ENCODE results near the gene MYRIP. TPM values are rescaled to one million over a fixed set of nuclear protein-coding genes. Genes with fewer than 3 reads are reported as not detected.

Gene MYRIP
- total RNA-seq, 4 donors from 2014 or later, result 1.0 to 9.6 (median 3.2) TPM

DNA sequence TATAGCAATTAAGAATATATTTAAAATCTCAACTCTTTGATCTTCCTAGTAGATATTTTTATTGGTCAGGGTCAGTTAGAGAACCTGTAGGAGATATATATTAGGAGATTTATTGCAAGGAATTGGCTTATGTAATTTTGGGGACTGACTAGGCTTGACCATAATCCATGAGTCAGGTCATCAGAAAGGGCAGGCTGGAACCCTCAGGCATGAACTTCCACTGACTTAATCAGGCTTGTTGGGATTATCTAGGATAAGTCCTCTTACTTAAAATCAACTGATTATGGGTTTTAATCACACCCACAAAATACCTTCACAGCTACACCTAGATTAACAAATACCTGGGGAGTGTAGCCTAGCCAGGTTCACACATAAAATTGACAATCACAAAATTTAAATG lies 156.1 kb downstream of the MYRIP start:
- ATAC-seq (ENCODE audit: low FRiP score), result no peak
- no peak for TF ChIP-seq CTCF (IDR thresholded peaks at IDR 0.05)
- DNase-seq (ENCODE audit: low spot score), result no peak

DNA sequence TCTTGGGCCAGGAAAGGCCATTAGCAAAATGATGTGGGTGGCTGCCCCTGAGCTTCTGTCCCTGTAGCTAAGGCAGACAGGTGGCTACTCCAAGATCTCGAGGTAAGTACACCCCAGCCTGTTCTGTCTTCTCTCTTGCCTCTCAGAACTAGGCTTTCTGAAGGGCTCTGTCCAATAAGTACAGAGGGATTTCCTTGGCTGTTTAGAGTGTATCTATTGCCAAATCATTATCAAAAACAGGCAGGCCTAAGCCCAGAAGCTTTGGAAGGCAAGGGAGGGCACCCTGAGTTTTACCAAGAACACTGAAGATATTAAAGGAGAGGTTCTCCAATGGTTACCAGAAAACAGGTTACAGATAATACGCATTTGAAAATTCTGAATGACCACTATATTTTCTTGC lies 156.6 kb downstream of the MYRIP start:
- ATAC-seq (ENCODE audit: low FRiP score) (peak; percentile 56), DNase-seq (ENCODE audit: low spot score) (no peak)
- TF ChIP-seq CTCF (IDR thresholded peaks at IDR 0.05), result no peak

DNA sequence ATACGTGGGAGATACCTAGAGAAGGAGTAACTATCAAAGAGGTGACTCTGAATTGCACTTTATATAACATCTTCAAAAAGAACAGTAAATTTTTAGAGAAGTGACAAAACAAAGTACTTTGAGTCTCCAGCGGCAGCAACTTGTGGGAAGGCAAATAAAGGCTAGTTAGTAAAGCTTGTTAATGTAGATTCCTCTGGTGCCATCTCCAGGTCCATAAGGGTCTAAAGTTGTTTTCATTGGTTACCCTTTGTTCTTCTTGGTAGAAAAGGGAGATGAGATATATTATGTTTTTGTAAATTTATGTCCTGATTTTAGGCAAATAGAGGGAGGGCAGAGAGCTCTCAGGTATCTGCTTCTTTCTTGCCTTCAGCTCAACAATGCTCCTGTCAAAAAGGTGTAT lies 161.6 kb downstream of the MYRIP start:
- ATAC-seq (ENCODE audit: low FRiP score), result no peak
- TF ChIP-seq CTCF (IDR thresholded peaks at IDR 0.05), result no peak
- no peak for DNase-seq (ENCODE audit: low spot score)

DNA sequence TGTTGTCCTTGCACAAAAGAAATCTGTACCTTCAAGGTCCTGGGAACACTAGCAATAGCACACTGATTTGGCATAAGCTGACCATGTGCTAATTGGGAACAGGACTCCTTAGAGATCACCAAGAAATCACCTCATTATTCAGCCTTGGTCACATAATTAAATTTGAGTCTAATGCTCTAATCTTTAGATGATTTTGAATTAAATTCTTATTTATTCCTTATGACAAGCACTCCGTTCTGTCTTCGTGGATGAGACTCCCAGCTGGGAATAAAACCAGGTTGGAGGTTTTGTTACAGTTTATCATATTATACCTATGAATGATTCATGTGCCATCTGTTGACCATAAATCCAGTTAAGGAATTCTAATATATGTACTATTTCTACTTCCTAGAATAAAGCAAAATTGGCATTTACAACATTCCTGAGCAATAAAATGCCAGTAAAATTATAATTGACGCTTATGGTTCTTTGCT lies 162.2 kb downstream of the MYRIP start:
- DNase-seq (ENCODE audit: low spot score) (no peak), ATAC-seq (ENCODE audit: low FRiP score) (no peak)
- no peak for TF ChIP-seq CTCF (IDR thresholded peaks at IDR 0.05)

DNA sequence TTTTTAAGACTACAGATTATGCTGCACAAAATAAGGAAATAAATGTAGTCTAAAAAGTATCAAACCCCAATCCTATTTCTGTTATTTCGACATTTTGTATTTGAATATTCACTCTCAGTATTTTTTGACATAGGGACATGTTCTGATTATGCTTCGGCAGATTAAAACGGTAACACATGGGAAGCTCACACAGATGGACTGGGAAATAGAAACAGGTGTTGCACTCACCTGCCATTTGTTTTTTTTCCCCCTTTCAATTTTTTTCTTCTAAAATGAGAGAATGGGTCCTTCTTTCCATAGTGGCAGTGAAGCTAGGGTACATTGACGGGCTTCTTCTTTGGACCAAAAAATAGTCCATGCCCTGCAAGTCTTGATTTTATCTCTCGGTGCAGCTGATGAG lies 163.1 kb downstream of the MYRIP start:
- no peak for DNase-seq (ENCODE audit: low spot score)
- no peak for TF ChIP-seq CTCF (IDR thresholded peaks at IDR 0.05)
- ATAC-seq (ENCODE audit: low FRiP score), result no peak

GRCh38 chr3:39977058-39977794 lies 167.8 kb downstream of the MYRIP start:
- DNase-seq (ENCODE audit: low spot score) (no peak), ATAC-seq (ENCODE audit: low FRiP score) (no peak)
- TF ChIP-seq CTCF (IDR thresholded peaks at IDR 0.05), result no peak

DNA sequence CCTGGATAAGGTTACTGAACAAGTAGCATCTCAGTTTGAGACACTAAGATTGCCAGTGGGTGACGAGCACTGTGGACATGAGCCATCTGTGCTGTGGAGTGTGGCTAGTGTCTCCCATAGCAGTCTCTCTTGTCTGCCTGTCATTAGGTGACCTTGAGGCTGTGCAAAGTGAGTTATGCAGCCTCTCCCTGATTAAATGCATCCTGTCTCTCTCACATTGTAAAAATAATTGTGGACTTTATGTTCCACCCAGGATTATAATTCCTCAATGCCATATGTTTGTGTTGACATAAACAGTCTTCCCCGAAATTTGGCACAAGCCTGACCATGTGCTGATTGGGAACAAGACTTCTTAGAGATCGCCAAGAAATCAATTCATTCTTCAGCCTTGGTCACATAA lies 168.9 kb downstream of the MYRIP start:
- ATAC-seq (ENCODE audit: low FRiP score), result no peak
- TF ChIP-seq CTCF (IDR thresholded peaks at IDR 0.05), result no peak
- no peak for DNase-seq (ENCODE audit: low spot score)
